Right hindlimb (tissue), 1 donor: ENCODE results near the gene GPX8.

ENCODE experiments used
- DNase-seq: peaks from one replicate; pipeline ENCODE4 v3.0.0-alpha.2; 2018

The GPX8 gene

DNA sequence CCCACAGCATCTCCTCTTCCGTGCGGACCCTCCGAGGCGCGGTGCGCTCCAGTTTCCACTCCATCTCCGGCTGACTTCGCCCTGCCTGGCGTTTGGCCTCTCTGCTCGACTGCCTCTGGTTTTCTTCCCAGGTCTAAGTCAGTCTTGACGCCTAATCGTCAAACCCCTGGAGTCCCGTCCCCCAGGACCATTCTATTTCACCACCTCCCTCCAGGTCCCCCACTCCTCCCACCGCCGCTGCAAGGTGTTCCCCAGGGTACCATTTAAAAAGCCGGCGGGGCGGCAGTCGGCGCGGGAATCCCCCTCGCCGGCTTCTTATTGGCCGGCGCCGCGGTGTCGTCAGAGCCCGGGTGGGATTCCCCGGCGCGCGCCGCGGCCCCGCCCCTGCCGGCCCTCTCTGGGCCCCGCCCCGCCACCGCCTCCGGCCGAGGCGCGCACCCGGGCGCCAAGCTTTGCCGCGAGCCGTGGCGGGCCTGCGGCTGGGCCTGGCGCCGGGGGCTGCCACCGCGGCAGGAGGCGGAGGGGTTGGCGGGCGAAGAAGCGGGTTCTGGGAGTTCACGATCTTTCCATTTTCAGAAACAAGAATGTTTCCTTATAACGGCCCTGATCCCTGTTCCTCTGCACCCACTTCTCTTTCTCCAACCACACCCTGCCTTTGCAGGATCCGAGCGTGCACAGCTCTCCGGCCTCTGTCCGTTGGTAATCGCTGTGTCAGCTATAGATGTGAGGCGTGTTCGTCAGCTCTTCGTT lies 13.1 kb downstream of the GPX8 start, which contains the start of gene CDC20B:
Gene CDC20B, minus strand, starts transcription at position 241 of the 750 bp plus-strand sequence. Its CDS starts 177 bp downstream, at position 64.
- DNase-seq, result peak; percentile 82

DNA sequence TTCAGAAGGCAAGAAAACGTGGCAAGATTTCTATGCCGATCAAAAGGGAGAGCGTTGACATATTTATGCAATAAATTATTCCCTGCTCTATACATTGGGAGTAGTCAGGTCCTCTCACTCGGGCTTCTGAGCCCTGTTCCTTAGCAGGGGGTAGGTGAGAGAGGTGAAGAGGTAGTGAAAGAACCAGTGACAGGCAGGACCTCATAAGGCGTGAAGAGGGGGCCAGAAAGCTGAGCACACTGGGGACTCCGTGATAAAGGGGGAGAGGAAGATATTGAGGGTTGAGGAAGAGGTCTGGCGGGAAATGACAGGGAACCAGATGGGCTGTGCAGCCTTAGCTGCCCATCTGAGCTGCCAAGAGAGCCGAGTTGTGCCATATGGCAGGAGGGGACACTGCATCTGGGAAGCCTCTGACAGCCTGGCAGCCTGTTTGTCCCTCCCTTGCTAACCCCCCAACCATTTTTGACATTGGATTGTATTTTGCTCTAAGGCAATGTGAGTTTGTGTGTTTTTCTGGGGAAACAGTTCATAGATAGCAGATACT lies 13.8 kb downstream of the GPX8 start:
- no peak for DNase-seq

GRCh38 chr5:55175781-55176175 lies 15.8 kb downstream of the GPX8 start:
- DNase-seq, result no peak

- peak; percentile 39 for DNase-seq
Observed at GRCh38 chr5:55176176-55176818, 16.3 kb downstream of the GPX8 start.

DNA sequence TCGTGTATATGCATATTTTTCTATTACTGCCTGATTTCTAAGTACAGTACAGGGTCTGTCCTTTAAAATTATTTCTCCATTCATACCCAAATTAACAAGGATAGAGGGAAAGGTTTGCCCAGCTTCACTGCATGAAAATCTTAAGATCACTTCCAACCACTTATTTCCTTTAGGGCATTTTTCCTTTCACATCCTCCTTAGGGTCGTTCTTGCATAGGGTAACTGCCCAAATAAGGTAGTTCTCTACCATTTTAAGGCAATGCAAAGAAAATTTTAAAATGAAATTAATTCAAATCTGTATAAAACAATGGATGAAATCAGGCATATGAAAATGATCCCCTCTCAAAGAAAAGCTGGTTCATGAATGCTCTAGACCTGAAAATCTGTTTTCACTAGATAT lies 17.1 kb downstream of the GPX8 start:
- DNase-seq, result no peak

GRCh38 chr5:55180016-55180415 lies 20.0 kb downstream of the GPX8 start:
- DNase-seq, result no peak

- DNase-seq, result no peak
Observed at GRCh38 chr5:55187370-55187769, 27.4 kb downstream of the GPX8 start.

DNA sequence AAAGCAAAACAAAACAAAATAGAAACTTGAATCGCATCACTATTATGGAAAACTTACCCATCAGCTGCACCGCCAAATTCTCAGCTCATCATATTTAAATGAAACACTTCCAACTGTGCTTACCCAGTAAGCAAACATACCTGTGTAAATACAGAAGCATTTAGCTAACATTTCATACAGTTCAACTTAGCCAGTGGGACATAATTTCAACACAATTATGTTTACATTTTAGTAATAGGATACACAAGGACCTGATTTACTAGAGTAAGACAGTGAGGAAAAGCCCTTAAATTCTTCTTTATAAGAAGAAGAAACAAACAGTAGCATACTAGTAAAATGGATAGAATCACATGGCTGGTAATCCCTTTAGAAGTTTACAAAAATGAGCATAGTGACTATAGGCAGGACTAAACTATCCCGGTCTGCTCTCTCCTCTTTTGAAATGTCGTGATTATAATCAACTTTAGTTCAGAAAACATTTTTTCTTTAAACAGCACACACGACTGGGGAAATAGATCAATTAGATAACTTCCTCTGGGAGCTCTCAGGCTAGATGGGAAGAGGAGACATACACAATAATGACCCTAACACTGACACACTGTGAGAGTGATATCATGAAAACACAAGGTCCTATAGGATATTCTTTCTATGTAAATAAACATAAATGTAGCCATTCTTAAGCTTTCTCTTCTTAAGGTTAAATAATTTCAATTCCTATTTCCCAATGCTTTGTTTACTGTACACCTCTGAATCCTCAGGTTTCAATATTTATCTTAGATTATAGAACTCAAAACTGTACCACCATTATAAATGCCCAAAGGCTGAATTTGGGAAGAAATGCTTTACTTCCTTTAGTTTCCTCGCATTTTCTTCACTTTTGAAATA lies 28.9 kb downstream of the GPX8 start:
- no peak for DNase-seq

- DNase-seq, result no peak
Observed at GRCh38 chr5:55191165-55191564, 31.2 kb downstream of the GPX8 start.

- DNase-seq, result no peak
Observed at GRCh38 chr5:55205001-55205400, 45.0 kb downstream of the GPX8 start.

DNA sequence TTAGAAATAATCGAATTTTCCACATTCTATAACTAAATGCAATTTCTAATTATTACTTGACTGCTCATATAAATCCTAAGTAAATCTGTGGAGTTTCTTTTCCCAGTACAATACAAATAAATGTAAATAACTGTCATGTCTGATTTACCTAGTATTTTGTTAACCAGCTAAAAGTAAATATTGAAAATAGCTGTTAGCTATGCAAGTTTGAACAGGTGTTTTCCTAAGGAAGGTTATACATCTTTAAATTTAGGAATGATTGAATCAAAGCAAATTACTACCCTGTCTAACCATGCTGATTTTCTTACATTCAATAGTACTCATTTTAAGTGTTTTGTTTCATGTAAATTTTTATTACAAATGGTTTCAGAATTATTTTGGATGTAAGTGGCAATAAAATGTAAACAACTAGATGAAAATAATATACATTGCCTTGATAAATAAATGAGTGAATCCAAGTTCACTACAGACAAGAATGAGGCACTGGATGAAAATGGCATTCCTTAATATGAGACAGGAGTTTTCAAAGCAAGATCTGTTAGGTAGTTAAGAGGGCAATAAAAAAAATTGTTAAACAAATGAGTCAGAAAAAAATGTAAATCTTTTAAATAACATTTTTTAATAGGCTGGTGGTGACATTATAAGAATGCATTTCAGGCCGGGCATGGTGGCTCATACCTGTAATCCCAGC lies 51.4 kb downstream of the GPX8 start:
- no peak for DNase-seq
